Measurements from ENCODE around the gene FLII.

FLII gene

DNA sequence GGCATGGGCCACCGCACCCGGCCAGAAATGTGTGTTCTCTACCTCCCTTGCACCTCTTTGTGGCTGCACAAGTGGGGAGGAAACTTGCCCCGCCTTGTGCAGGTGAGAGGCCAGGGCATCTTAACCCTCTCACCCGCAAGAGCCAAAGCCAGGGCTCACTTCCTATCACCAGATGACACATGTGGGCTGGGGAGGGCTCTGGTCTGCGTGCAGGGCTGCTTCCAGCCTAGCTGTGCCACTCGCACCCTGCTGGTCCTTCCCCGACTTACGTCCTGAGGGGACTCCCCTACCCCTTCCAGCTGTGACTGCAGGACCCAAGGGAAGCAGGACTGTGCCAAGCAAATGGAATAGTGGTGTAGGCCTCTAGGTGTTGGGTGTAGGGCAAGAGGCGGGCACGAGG is 8.8 kb upstream of the FLII start:
- peaks cover 8% of the 10 kb centered on the region for H3K4me1 ChIP-seq (ENCODE audit: insufficient read depth, low read length)
- H3K9ac ChIP-seq (ENCODE audit: low read depth, low read length), result no peak overlapping the region
- H3K36me3 ChIP-seq (ENCODE audit: insufficient read depth, low read length), result no peaks in the 10 kb centered on the region
- H3K9me3 ChIP-seq (ENCODE audit: control insufficient read depth, insufficient read depth, low read length), result no peaks in the 10 kb centered on the region

DNA sequence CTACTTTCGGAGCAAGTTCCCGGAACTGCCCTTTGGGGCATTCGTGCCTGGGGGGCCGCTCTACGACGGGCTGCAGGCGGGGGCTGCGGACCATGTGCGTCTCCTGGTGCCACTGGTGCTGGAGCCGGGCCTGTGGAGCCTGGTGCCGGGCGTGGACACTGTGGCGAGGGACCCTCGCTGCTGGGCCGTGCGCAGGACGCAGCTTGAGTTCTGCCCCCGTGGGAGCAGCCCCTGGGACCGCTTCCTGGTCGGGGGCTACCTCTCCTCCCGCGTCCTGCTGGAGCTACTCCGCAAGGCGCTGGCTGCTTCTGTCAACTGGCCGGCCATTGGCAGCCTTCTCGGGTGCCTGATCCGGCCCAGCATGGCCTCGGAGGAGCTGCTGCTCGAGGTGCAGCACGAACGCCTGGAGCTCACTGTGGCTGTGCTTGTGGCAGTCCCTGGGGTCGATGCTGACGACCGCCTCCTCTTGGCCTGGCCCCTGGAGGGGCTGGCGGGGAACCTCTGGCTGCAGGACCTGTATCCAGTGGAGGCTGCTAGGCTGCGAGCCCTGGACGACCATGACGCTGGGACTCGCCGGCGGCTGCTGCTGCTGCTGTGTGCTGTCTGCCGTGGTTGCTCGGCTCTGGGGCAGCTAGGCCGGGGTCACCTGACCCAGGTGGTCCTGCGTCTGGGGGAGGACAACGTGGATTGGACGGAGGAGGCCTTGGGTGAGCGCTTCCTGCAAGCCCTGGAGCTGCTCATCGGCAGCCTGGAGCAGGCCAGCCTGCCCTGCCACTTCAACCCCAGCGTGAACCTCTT is 5.5 kb upstream of the FLII start:
- H3K9me3 ChIP-seq (ENCODE audit: control insufficient read depth, insufficient read depth, low read length), result no peaks in the 10 kb centered on the region
- no peaks in the 10 kb centered on the region for H3K36me3 ChIP-seq (ENCODE audit: insufficient read depth, low read length)

DNA sequence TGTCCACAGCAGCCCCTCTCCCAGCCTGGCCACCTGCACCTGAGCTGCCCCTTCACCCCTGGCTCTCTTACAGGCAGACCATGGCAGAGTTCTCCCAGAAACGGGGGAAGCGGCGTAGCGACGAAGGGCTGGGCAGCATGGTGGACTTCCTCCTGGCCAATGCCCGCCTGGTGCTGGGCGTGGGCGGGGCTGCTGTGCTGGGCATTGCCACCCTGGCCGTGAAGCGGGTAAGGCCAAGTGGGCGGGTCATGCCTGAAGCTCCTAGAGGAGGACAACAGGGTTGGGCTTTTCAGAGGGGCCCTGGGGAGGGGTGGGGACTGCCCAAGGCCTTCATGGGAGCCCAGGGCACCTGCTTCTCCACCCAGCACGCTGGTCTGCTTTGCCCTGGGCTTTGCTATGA is 4.1 kb upstream of the FLII start:
- no peaks in the 10 kb centered on the region for H3K36me3 ChIP-seq (ENCODE audit: insufficient read depth, low read length)
- H3K4me1 ChIP-seq (ENCODE audit: insufficient read depth, low read length), result peaks cover 12% of the 10 kb centered on the region
- H3K9me3 ChIP-seq (ENCODE audit: control insufficient read depth, insufficient read depth, low read length), result no peaks in the 10 kb centered on the region
- no peak overlapping the region for H3K9ac ChIP-seq (ENCODE audit: low read depth, low read length)

More for the DNA sequence above, 5.5 kb upstream of the FLII start:
- peaks cover 21% of the 10 kb centered on the region for H3K4me1 ChIP-seq (ENCODE audit: insufficient read depth, low read length)
- H3K9ac ChIP-seq (ENCODE audit: low read depth, low read length), result no peak overlapping the region

DNA sequence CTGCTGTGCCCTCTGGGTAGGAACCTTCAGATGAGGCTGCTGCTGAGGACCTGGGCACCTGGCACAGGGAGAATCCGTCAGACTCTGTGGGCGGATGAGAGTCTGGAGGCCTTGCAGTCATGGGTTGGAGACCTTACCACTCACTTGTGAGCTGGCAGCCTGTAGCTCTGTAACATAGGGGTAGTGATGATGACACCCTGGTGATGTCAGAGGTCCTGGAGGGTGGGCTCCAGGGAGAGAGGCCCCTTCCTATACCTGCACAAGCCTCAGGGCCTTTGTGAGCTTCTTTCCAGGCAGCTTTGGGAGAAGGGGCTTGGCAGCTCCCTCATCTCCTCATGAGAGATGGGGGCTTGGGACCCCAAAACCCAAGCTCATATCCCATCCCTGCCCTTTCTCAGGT is 3.6 kb upstream of the FLII start:
- peaks cover 12% of the 10 kb centered on the region for H3K4me1 ChIP-seq (ENCODE audit: insufficient read depth, low read length)
- no peaks in the 10 kb centered on the region for H3K36me3 ChIP-seq (ENCODE audit: insufficient read depth, low read length)
- no peak overlapping the region for H3K9ac ChIP-seq (ENCODE audit: low read depth, low read length)
- no peaks in the 10 kb centered on the region for H3K9me3 ChIP-seq (ENCODE audit: control insufficient read depth, insufficient read depth, low read length)

DNA sequence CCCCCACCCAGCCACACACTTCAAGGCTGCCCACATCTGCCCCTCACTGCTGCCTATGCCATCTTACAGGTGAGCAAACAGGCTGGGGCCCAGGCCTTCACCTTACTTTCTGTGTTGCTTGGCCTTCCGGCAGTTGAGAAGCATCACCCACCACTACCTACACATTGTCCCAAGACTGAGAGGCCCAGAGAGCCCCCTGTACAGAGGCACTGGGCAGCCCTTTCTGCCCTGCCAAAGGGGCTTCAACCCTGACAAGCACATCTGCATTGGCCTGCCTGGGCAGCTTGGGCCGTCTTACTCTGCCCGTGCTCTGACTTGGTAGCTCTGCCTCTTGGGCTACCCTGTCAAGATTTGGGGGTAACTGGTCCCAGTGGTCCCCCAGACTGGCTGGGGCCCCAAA is 3.1 kb upstream of the FLII start:
- no peaks in the 10 kb centered on the region for H3K36me3 ChIP-seq (ENCODE audit: insufficient read depth, low read length)
- H3K9ac ChIP-seq (ENCODE audit: low read depth, low read length), result peak overlapping the region; percentile 75
- H3K9me3 ChIP-seq (ENCODE audit: control insufficient read depth, insufficient read depth, low read length), result no peaks in the 10 kb centered on the region
- H3K4me1 ChIP-seq (ENCODE audit: insufficient read depth, low read length), result peaks cover 17% of the 10 kb centered on the region

DNA sequence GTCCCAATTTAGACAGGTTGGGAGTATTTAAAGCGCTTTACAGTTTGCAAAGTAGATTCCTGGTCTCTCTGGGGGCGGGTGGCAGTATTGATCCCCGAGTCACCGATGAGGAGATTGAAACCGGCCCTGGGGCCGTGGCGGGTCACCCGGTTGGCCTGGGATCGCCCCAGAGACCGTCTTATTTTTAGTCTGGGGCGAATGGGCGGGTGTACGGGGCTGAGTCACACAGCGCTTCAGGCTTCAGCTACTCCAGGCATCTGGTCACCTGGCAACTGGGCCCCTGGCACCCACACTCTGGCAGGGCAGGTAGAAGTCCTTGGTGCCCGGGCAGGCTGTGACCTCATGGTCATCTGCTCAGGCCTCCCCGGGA is 2.6 kb upstream of the FLII start:
- Histone ChIP-seq H3K9ac (ENCODE audit: low read depth, low read length) (peak overlapping the region; percentile 75), H3K4me1 (ENCODE audit: insufficient read depth, low read length) (peaks cover 18% of the 10 kb centered on the region), H3K9me3 (ENCODE audit: control insufficient read depth, insufficient read depth, low read length) (no peaks in the 10 kb centered on the region), H3K36me3 (ENCODE audit: insufficient read depth, low read length) (peaks cover under 1% of the 10 kb centered on the region; the same call in 1 of the 2 replicates)

DNA sequence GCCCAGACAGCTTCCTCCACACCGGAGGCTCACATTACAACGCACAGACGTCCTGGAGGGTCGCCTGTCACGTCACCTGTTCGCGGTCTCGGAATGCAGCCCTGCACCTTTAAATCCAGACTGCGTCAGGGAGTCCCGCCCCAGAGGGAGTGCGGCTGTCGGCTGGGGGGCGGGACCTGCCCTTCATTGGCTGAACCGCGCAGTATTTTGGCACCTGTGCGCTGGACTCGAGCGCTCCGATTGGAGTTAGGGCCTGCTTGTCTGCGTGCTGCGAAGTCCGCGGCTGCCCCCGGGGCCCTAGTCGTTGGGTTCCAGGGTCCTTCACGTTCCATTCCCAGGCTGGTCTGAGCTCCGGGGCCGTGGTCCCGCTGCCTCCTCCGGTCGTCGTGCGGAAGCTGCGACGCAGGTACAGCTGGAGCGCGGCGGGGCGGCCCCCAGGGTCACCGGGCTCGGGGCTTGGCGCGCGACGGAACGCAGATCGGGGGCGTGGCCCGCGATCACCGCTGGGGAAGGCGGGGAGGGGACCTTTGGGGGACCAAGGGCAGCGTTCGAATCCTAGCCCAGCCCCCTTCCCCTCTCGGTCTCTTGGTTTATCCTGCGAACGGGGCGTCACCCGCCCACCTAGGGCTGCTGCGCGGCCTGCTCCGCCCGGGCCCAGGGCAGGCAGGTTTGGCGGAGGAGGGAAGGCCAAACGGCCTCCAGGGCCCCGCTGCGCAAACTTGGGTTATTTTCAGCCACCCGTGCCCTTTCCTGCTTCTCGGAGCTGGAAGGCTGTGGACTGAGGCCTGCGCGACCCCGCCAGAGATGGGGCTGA is 2.0 kb upstream of the FLII start, which contains the start of gene MIEF2:
MIEF2 (plus strand) TSS at position 331 of the 814 bp plus-strand sequence. CDS start 2,059 bp downstream, outside the sequence.
- H3K9me3 ChIP-seq (ENCODE audit: control insufficient read depth, insufficient read depth, low read length), result no peaks in the 10 kb centered on the region
- peak within 1 kb of the TSS; percentile 75 for H3K9ac ChIP-seq (ENCODE audit: low read depth, low read length)
- peaks cover 18% of the 10 kb centered on the region for H3K4me1 ChIP-seq (ENCODE audit: insufficient read depth, low read length)
- H3K36me3 ChIP-seq (ENCODE audit: insufficient read depth, low read length), result peaks cover 5% of the 10 kb centered on the region

DNA sequence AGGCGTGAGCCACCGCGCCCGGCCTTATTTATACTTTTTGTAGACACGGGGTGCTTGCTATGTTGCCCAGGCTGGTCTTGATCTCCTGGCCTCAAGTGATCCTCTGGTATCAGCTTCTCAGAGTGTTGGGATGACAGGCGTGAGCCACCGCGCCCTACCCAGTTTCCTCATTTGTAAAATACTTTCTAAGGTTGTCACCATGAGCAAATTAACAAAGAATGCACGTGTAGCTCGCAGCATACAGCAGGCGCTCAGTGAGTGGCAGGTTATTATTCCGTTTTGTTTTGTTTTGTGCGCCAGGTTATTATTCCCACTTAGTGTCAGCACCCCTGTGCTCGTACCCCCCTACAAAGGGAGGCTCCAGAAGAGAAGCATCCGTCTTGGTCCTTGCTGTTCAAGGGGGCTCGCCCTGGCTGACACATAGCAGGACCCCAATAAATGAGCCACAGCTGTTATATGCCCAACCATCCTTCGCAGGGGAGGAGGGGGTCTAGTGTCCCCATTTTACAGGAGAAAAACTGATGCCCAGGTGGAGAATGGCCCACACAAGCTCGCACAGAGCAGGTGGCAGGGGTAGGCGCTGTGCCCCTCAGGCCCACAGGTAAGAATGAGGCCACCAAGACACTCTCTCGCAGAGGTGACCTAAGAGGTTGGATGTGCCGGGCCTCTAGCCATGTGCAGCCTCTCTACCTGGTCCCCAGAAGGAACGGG is 1.2 kb upstream of the FLII start:
- peak overlapping the region; percentile 75; the same call in 1 of the 2 replicates for H3K9ac ChIP-seq (ENCODE audit: low read depth, low read length)

DNA sequence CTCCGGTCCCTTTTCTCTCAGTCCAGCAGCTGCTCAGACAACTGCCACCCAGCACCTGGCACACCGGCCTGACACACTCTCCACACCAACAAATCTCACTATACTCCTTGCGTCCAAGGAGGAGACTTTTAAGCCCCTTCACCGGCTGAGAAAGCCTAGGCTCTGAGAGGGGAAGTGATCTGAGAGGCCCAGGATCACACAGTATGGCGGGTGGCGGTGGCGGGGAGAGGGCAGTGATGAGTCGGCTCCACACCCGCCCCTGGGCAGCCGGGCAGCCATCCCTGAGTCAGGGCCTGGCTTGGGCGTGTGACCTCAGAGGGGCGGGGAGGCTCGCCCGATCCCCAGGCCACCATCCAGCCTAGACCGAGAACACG is 569 bp downstream of the FLII start:
- H3K9ac ChIP-seq (ENCODE audit: low read depth, low read length), result peak overlapping the region; percentile 85
- H3K36me3 ChIP-seq (ENCODE audit: insufficient read depth, low read length), result peaks cover 12% of the 10 kb centered on the region
- H3K4me1 ChIP-seq (ENCODE audit: insufficient read depth, low read length), result peaks cover 18% of the 10 kb centered on the region

More for the DNA sequence above, 1.2 kb upstream of the FLII start:
- H3K36me3 ChIP-seq (ENCODE audit: insufficient read depth, low read length), result peaks cover 8% of the 10 kb centered on the region
- peaks cover 18% of the 10 kb centered on the region for H3K4me1 ChIP-seq (ENCODE audit: insufficient read depth, low read length)
- H3K9me3 ChIP-seq (ENCODE audit: control insufficient read depth, insufficient read depth, low read length), result no peaks in the 10 kb centered on the region

DNA sequence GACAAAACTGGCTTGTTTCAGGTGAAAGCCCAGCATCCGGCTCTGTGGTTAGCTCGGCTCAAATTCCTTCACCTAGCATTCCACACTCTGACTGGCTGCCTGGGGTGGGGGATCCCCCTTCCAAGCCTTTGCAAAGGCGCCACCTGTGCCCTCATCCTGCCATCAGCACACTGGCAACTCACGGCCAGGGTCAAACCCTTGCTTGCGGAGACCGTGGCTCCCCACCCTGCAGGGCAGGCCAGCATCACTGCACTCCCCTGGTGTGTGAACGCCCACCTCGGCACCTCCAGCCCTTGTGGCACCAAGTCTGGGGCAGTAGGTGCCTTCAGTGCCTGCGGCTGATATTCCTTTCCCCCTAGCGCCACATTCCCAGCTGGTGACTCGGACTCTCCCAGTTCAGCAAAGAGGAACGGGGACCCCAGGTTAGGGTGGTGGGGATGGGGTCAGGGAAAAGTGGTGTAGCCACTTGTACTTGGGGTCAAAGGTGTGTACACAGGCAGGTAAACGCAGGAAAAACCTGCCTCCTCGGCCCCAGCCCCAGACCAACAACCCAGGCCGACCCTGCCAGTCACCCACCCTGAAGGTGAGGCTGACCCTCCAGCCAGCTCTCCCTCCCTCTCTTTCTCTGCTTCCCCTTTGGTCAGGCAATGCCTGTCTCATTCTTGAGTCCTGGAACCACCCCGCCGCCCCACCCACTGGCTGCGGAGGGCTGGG is 1.1 kb downstream of the FLII start:
- Histone ChIP-seq H3K4me1 (ENCODE audit: insufficient read depth, low read length) (peaks cover 18% of the 10 kb centered on the region), H3K9ac (ENCODE audit: low read depth, low read length) (peak overlapping the region; percentile 85), H3K9me3 (ENCODE audit: control insufficient read depth, insufficient read depth, low read length) (no peaks in the 10 kb centered on the region), H3K36me3 (ENCODE audit: insufficient read depth, low read length) (peaks cover 12% of the 10 kb centered on the region)

More for the DNA sequence above, 569 bp downstream of the FLII start:
- H3K9me3 ChIP-seq (ENCODE audit: control insufficient read depth, insufficient read depth, low read length), result no peaks in the 10 kb centered on the region

DNA sequence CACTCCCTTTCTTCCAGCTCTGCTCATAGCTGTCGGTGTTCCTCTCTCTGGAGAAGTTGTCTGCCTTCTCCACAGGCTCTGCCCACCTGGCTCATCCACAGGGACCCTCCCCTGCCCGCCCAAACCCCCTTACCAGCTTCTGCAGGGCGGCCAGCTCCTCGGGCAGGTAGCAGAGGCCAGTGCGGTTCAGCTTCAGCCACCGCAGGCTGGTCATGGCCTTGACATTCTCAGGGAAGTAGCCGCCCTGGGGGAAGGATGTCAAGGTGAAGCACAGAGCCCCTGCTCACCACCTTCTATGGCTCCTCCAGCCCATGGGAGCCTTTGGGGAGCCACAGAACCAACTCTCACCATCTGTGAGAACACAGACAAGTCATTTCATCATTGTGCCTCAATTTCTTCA is 1.8 kb downstream of the FLII start:
- Histone ChIP-seq H3K9me3 (ENCODE audit: control insufficient read depth, insufficient read depth, low read length) (no peaks in the 10 kb centered on the region), H3K9ac (ENCODE audit: low read depth, low read length) (peak overlapping the region; percentile 85; the same call in 1 of the 2 replicates), H3K4me1 (ENCODE audit: insufficient read depth, low read length) (peaks cover 16% of the 10 kb centered on the region), H3K36me3 (ENCODE audit: insufficient read depth, low read length) (peaks cover 12% of the 10 kb centered on the region)

DNA sequence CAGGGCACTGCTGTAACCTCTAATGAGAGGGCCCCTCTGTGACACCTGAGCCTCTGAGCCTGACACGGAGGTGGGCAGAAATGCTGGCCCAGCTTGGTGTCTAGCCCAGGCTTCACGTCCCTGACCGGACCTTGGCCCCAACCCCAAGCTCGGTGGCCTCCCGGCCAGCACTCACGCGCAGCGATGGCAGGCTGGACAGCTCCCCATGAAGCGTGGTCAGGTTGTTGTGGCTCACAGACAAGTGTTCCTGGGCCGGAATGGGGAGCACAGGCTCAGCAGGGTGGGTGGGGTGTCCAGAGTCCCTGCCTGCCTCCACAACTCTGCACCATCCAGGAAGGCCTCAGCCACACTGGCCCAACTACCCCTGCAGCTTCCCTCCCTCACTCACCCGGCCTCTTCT is 2.2 kb downstream of the FLII start:
- Histone ChIP-seq H3K36me3 (ENCODE audit: insufficient read depth, low read length) (peaks cover 12% of the 10 kb centered on the region), H3K9me3 (ENCODE audit: control insufficient read depth, insufficient read depth, low read length) (no peaks in the 10 kb centered on the region), H3K9ac (ENCODE audit: low read depth, low read length) (no peak overlapping the region), H3K4me1 (ENCODE audit: insufficient read depth, low read length) (peaks cover 12% of the 10 kb centered on the region; the same call in 1 of the 2 replicates)

DNA sequence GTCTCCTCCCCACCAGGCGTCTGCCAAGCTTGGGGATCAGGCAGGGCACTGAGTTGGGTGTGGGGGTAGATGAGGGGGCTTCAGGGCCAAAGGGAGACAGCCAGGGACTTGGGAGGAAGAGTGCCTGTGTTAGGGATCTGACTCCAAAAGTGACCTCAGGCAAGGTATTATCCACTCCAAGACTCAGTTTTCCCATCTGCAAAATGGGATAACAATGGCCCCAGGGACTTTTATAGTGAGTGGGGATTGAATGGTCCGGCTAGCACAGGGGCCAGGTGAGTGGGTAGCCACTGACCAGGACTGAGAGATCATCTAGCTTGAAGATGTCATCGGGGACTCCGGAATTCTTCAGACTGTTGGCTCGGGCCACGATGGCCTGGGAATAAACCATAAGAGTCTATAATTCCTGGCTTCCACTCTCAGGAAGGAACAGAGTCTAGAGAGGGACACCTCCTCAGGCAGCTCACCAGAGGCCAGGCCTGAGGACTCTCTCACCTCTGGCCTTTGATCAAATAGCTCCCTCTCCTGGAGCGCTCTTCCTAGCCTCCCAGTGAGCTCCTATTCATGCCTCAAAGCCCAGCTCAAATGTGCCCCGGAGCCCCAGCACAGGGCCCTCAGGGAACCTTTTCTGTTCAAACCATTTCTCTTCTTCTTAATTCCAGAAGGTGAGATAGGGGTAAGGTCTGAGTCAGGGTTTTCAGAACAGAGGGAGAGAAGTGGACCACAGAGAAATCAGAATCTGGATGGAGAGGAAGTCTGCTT is 3.5 kb downstream of the FLII start:
- Histone ChIP-seq H3K36me3 (ENCODE audit: insufficient read depth, low read length) (peaks cover 12% of the 10 kb centered on the region), H3K9ac (ENCODE audit: low read depth, low read length) (no peak overlapping the region), H3K9me3 (ENCODE audit: control insufficient read depth, insufficient read depth, low read length) (no peaks in the 10 kb centered on the region), H3K4me1 (ENCODE audit: insufficient read depth, low read length) (peaks cover 11% of the 10 kb centered on the region; the same call in 1 of the 2 replicates)

Data from ES-I3 (cell line).